AG09319 (cell line): ENCODE results near the gene FRMPD4.

Experiments
- DNase-seq: peaks from one replicate; pipeline ENCODE4 v3.0.0-alpha.2; 2010; ENCODE audit warnings: low read depth; ENCODE audit errors: extremely low read depth
- CTCF ChIP-seq: IDR thresholded peaks from 2 replicates; pipeline ENCODE4 v1.5.1; 2011; ENCODE audit warnings: low read depth, mild to moderate bottlenecking, inconsistent platforms, low read length, moderate library complexity

The FRMPD4 gene

DNA sequence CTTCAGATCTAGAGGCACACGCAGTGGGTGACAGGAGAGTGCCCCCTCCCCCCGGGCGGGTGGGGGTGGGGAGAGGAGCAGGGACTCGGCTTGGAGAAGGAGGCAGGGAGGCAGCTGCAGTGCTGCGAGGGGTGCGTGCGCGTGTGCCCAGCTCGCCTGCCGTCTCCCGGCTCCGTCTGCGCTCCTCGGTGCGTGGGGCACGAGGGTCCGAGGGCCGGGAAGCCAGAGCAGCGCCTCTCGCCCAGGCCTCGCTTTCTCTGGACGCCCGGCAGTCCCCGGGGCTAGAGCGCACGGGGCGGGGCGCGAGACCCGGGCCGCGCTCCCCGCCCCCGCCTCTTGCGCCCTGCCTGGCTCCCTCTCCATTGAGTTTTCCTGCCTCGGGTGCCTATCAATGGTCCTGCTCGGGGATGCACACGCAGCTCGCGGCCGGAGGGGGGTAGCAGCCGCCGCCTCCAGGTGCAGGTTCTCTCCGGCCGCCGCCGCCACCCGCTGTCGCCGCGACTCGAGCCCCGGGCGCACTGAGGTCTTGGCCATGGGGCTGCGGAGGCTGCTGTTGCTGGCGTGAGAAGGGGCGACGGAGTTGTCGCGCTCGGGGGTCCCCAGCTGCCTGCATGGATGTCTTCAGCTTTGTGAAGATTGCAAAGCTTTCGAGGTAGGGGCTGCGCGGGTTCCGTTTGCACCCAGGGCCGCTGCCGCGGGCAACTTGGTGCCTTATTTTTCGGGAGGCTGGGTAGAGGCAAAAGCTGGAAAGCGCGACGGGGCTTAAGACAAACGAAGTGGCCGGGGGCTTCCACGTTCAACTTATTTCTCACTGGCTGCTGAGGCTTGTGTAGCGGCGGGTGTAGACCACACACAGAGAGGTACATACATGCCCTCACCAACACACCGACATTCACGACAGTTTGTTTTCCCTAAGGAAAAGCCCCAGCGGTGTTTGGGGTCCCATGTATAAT lies at the start of gene FRMPD4:
Gene FRMPD4, plus strand, starts transcription at position 113 of the 953 bp plus-strand sequence. Its CDS starts 499 bp downstream, at position 612.
- peak; percentile 5 for TF ChIP-seq CTCF
- DNase-seq, result no peak

DNA sequence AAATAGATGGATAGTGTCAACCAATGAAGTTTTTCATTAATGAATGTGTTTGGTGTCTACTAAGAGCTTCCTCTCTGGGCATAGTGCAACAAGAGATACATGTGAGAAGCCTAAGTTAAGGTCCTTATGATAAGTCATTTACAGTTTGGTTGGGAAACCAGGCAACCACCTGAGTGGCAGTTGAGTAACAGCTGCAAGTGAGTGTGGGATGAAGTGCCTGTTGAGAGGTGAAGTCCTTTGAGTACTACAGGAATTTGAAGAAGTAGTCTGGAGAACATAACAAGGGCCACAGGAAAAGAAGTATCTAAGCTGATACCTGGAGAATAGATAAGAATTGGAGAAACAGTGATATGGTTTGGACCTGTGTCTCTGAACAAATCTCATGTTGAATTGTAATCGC lies 48.5 kb upstream of the FRMPD4 start:
- no peak for DNase-seq
- TF ChIP-seq CTCF, result no peak

GRCh38 chrX:12113321-12113720 lies 25.0 kb upstream of the FRMPD4 start:
- DNase-seq, result no peak
- no peak for TF ChIP-seq CTCF

DNA sequence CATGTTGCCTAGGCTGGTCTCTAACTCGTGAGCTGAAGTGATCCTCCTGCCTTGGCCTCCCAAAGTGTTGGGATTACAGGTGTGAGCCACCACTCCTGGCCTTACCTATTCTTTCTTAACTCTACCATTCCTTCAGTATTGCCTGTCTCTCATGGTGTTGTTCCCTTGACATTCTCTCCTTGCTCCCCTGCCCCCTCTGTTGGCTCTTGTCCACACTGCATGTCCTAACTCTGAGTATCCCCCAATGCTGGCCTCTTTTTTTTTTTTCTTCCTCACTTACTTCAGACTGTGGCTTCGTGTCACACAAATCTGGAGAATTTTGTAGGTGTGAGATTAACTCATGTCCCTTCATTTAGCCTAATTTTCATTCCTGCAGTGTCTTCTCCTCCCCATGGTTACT lies 22.9 kb upstream of the FRMPD4 start:
- no peak for DNase-seq
- TF ChIP-seq CTCF, result no peak

GRCh38 chrX:12118134-12118533 lies 20.1 kb upstream of the FRMPD4 start:
- DNase-seq, result no peak
- TF ChIP-seq CTCF, result no peak

GRCh38 chrX:12128017-12128416 lies 10.3 kb upstream of the FRMPD4 start:
- no peak for DNase-seq
- no peak for TF ChIP-seq CTCF

DNA sequence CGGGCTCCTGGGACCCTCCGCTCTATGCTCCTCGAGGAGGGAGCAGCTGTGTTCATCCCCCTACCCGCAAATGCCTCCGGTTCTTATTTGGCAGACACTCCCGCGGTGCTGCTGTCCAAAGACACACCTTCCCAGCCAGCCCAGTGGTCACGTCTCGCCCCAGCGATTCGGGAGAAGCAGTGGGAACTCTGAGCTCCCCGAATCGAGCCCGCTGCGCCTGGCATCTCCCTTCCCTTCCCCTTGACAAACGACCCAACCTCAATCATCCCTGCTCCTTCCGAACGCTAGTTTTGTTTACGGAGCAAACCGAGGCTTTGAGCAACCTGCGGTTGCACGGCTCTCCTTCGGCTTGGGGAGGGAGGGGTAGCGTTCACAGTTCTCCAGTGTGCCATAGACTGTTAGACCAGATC lies 317 bp upstream of the FRMPD4 start:
- no peak for DNase-seq
- TF ChIP-seq CTCF, result no peak
